Hippocampal formation (tissue), 2 donors: ENCODE data around the gene DRD5.

Experiments
- DNase-seq, 2 donors: peaks; one replicate each; lab custom pipeline; 2025; lab: John Stamatoyannopoulos, UW

The DRD5 gene

GRCh38 chr4:9816285-9816684 lies 34.9 kb downstream of the DRD5 start:
- no peak for DNase-seq

- no peak for DNase-seq
These were observed 38.9 kb downstream of the DRD5 start for GRCh38 chr4:9820343-9820742.

GRCh38 chr4:9825049-9825448 lies 43.6 kb downstream of the DRD5 start:
- DNase-seq: no peak

- DNase-seq: peak in 1 of 2 donors; percentile 1
These were observed 45.1 kb downstream of the DRD5 start for GRCh38 chr4:9826551-9826950.

GRCh38 chr4:9832640-9833039 lies 51.2 kb downstream of the DRD5 start:
- DNase-seq: no peak

- no peak for DNase-seq
These were observed 52.0 kb downstream of the DRD5 start for GRCh38 chr4:9833421-9833820.
